Measurements from ENCODE around the gene FNBP1.

FNBP1 gene

GRCh38 chr9:129863059-129863690, 179.8 kb downstream of the FNBP1 start:
- H3K4me3 ChIP-seq (ENCODE audit: low read depth, low read length), result no peak overlapping the region
- no peak for DNase-seq (ENCODE audit: low read depth)
- no peak for TF ChIP-seq CTCF (IDR thresholded peaks at IDR 0.05; ENCODE audit: control insufficient read depth, extremely low read depth, insufficient read depth)

GRCh38 chr9:129861447-129861827, 181.6 kb downstream of the FNBP1 start:
- no peak overlapping the region for H3K4me3 ChIP-seq (ENCODE audit: low read depth, low read length)

GRCh38 chr9:129860653-129861446, 182.1 kb downstream of the FNBP1 start:
- DNase-seq (ENCODE audit: low read depth), result no peak
- no peak for TF ChIP-seq CTCF (IDR thresholded peaks at IDR 0.05; ENCODE audit: control insufficient read depth, extremely low read depth, insufficient read depth)
- H3K4me3 ChIP-seq (ENCODE audit: low read depth, low read length), result no peak overlapping the region

More at GRCh38 chr9:129861447-129861827, 181.6 kb downstream of the FNBP1 start:
- no peak for TF ChIP-seq CTCF (IDR thresholded peaks at IDR 0.05; ENCODE audit: control insufficient read depth, extremely low read depth, insufficient read depth)
- DNase-seq (ENCODE audit: low read depth), result no peak

GRCh38 chr9:129858167-129858962, 184.6 kb downstream of the FNBP1 start:
- no peak overlapping the region for H3K4me3 ChIP-seq (ENCODE audit: low read depth, low read length)
- no peak for TF ChIP-seq CTCF (IDR thresholded peaks at IDR 0.05; ENCODE audit: control insufficient read depth, extremely low read depth, insufficient read depth)
- no peak for DNase-seq (ENCODE audit: low read depth)

- H3K4me3 ChIP-seq (ENCODE audit: low read depth, low read length), result no peak overlapping the region
- DNase-seq (ENCODE audit: low read depth), result no peak
- TF ChIP-seq CTCF (IDR thresholded peaks at IDR 0.05; ENCODE audit: control insufficient read depth, extremely low read depth, insufficient read depth), result no peak
These were observed 185.8 kb downstream of the FNBP1 start for GRCh38 chr9:129857207-129857606.

GRCh38 chr9:129854588-129855110, 188.3 kb downstream of the FNBP1 start:
- DNase-seq (ENCODE audit: low read depth), result no peak
- no peak overlapping the region for H3K4me3 ChIP-seq (ENCODE audit: low read depth, low read length)
- TF ChIP-seq CTCF (IDR thresholded peaks at IDR 0.05; ENCODE audit: control insufficient read depth, extremely low read depth, insufficient read depth), result no peak

All from LNCaP clone FGC (cell line).